ENCODE results near the gene CLDN9. TPM values are rescaled to one million over a fixed set of nuclear protein-coding genes. Genes with fewer than 3 reads are reported as not detected.

Gene CLDN9
- total RNA-seq, 1 donor from 2014 or later: 0.75 TPM

DNA sequence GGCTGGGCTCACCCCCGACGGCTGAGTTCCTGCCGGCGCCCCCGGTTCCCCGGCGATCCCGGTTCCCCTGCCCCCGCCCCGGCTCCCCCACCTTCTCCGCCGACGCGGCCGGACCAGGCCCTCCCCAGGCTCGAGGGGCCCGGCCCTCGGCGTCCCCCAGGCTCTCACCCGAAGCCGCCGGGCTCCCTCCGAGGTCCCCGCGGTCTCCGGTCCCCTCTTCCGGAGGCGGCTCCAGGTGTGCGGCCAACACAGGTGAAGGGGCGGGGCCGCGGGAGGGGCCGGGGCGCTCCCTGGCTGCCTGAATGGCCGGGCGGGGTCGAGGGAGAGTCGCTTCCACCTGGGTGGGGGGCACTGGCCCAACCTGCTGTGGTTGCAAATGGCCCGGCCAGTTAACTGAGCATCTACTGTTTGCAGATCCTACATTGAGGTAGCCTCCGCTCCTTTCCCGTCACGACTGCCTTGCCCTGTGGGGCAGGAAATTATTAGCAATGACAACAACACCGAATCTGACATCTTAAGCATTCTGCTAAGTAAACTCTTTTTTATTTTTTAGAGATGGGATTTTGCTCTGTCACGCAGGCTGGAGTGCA, 24.1 kb downstream of the CLDN9 start, which contains the start of gene BICDL2:
Gene BICDL2, minus strand, starts transcription at position 219 of the 590 bp plus-strand sequence. CDS start 1,448 bp downstream, outside the sequence.
- DNase-seq (peak; percentile 86), ATAC-seq (peak; percentile 81)
- no peaks in the 10 kb centered on the region for H3K9me3 ChIP-seq
- no peaks in the 10 kb centered on the region for H3K4me1 ChIP-seq
- peak within 1 kb of the TSS; percentile 36 for H3K27ac ChIP-seq
- peak within 1 kb of the TSS; percentile 46 for H3K4me3 ChIP-seq
- H3K36me3 ChIP-seq: no peaks in the 10 kb centered on the region
- peaks cover 58% of the 10 kb centered on the region for H3K27me3 ChIP-seq
- intact Hi-C loops (cut with DNase I): no loop called here
- TF ChIP-seq, protein P1, sequence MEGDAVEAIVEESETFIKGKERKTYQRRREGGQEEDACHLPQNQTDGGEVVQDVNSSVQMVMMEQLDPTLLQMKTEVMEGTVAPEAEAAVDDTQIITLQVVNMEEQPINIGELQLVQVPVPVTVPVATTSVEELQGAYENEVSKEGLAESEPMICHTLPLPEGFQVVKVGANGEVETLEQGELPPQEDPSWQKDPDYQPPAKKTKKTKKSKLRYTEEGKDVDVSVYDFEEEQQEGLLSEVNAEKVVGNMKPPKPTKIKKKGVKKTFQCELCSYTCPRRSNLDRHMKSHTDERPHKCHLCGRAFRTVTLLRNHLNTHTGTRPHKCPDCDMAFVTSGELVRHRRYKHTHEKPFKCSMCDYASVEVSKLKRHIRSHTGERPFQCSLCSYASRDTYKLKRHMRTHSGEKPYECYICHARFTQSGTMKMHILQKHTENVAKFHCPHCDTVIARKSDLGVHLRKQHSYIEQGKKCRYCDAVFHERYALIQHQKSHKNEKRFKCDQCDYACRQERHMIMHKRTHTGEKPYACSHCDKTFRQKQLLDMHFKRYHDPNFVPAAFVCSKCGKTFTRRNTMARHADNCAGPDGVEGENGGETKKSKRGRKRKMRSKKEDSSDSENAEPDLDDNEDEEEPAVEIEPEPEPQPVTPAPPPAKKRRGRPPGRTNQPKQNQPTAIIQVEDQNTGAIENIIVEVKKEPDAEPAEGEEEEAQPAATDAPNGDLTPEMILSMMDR (IDR thresholded peaks at IDR 0.05): no peak

GRCh38 chr16:3038256-3038655, 25.5 kb downstream of the CLDN9 start:
- Histone ChIP-seq H3K27ac (no peak overlapping the region), H3K36me3 (no peaks in the 10 kb centered on the region), H3K4me1 (no peaks in the 10 kb centered on the region), H3K27me3 (peaks cover 62% of the 10 kb centered on the region), H3K4me3 (no peak overlapping the region), H3K9me3 (no peaks in the 10 kb centered on the region)
- intact Hi-C loops (cut with DNase I): no loop called here
- peak; percentile 39 for ATAC-seq
- TF ChIP-seq, protein P1 (IDR thresholded peaks at IDR 0.05): no peak
- peak; percentile 75 for DNase-seq

DNA sequence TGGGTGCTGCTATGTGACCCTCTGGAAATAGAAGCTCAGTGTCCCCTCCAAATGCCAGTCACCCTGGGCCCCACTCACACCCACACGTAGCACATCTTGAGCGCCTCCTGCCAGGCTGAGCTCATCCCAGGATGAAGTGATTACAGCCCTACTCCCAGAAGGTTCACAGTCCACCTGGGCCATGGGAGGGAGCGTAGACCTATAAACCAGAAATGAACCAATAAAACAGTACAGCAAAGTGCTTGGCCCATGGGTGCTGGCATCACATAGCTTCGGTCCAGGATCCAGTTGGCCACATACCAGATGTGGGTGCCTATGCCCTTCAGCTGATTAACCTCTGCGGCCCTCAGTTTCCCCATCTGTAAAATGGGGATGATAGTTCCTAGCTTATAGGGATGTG, 26.2 kb downstream of the CLDN9 start:
- intact Hi-C loops (cut with DNase I): no loop called here
- Histone ChIP-seq H3K9me3 (no peaks in the 10 kb centered on the region), H3K4me1 (no peaks in the 10 kb centered on the region), H3K27ac (no peak overlapping the region), H3K27me3 (peaks cover 69% of the 10 kb centered on the region), H3K36me3 (no peaks in the 10 kb centered on the region), H3K4me3 (no peak overlapping the region)
- ATAC-seq (no peak), DNase-seq (no peak)
- TF ChIP-seq, protein P1 (IDR thresholded peaks at IDR 0.05): no peak

DNA sequence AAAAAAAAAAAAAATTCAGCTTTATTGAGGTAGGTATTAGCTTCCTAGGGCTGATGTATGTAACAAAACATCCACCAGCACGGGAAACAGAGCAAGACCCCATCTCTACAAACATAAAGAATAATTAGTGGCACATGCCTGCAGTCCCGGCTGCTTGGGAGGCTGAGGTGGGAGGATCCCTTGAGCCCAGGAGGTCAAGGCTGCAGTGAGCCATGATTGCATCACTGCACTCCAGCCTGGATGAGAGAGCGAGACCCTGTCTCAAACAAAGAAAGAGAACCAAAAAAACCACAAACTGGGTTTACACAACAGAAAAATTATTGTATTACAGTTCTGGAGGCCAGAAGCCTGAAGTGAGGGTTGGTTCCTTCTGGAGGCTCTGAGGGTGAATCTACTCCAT, 29.7 kb downstream of the CLDN9 start:
- ATAC-seq (no peak), DNase-seq (no peak)
- H3K27ac ChIP-seq: no peak overlapping the region
- peaks cover 12% of the 10 kb centered on the region for H3K4me1 ChIP-seq
- no peak overlapping the region for H3K4me3 ChIP-seq
- intact Hi-C loops (cut with DNase I): no loop called here
- TF ChIP-seq, protein P1 (IDR thresholded peaks at IDR 0.05): no peak
- no peaks in the 10 kb centered on the region for H3K9me3 ChIP-seq
- H3K36me3 ChIP-seq: no peaks in the 10 kb centered on the region
- peaks cover 77% of the 10 kb centered on the region for H3K27me3 ChIP-seq

- Histone ChIP-seq H3K27ac (no peak overlapping the region), H3K36me3 (no peaks in the 10 kb centered on the region), H3K4me3 (no peak overlapping the region), H3K4me1 (peaks cover 12% of the 10 kb centered on the region), H3K9me3 (no peaks in the 10 kb centered on the region), H3K27me3 (peaks cover 76% of the 10 kb centered on the region)
- DNase-seq (no peak), ATAC-seq (no peak)
- intact Hi-C loops (cut with DNase I): no loop called here
- TF ChIP-seq, protein P1 (IDR thresholded peaks at IDR 0.05): no peak
These were observed 32.0 kb downstream of the CLDN9 start for GRCh38 chr16:3044708-3045107.

Measured in upper lobe of right lung (tissue), 1 donor.